H1 (cell line): ENCODE measurements around the gene USP20. TPM values are rescaled to one million over a fixed set of nuclear protein-coding genes. Genes with fewer than 3 reads are reported as not detected.

Source experiments
- CHD2 ChIP-seq: IDR thresholded peaks from 2 replicates; pipeline ENCODE4 v1.6.1; 2012; ENCODE audit warnings: low read length, improper control_type of control experiment
- CTBP2 ChIP-seq: IDR thresholded peaks from 2 replicates; pipeline ENCODE4 v1.7.0; 2011; ENCODE audit warnings: borderline replicate concordance, mild to moderate bottlenecking, moderate library complexity, mixed read lengths, low read length; ENCODE audit not compliant: insufficient read depth, insufficient read length
- GABPA ChIP-seq: IDR thresholded peaks from 2 replicates; pipeline ENCODE4 v1.6.1; 2011; ENCODE audit warnings: mild to moderate bottlenecking, low read length, moderate library complexity, borderline replicate concordance; ENCODE audit not compliant: insufficient read depth
- HDAC2 ChIP-seq, 2 experiments: fragments of 300-600 bp in 1 of 2; sonication (generic) in 1 of 2; IDR thresholded peaks; 2 replicates each; pipeline ENCODE4 v1.6.1; 2011 to 2012; ENCODE audit warnings: low read depth in 2 of 2, low read length in 2 of 2, mild to moderate bottlenecking in 2 of 2, moderate library complexity in 2 of 2, borderline replicate concordance in 1 of 2, inconsistent platforms in 1 of 2
- NANOG ChIP-seq: IDR thresholded peaks from 2 replicates; pipeline ENCODE4 v1.6.1; 2011; ENCODE audit warnings: low read length, low read depth, mild to moderate bottlenecking, inconsistent platforms; ENCODE audit not compliant: insufficient read depth, poor library complexity, severe bottlenecking
- SP4 ChIP-seq: IDR thresholded peaks from 2 replicates; pipeline ENCODE4 v1.6.1; 2012; ENCODE audit warnings: low read length, inconsistent platforms
- SUZ12 ChIP-seq: fragments of 200-600 bp; sonication (generic); IDR thresholded peaks from 2 replicates; pipeline ENCODE4 v1.6.1; 2012; ENCODE audit warnings: mild to moderate bottlenecking, inconsistent platforms, low read length, moderate library complexity, mixed read lengths
- TBP ChIP-seq: IDR thresholded peaks from 2 replicates; pipeline ENCODE4 v1.6.1; 2011; ENCODE audit warnings: low read depth, low read length, improper control_type of control experiment
- polyA plus RNA-seq, 7 experiments: library from polyadenylated mRNA; depleted of rRNA in 3 of 7; stranded (reverse) in 5 of 7; unstranded in 2 of 7; fragments of >200 nt in 5 of 7; fragments of 200-250 nt in 2 of 7; gene quantifications; 1 replicate in 5 of 7; 2 replicates in 1 of 7; 4 replicates in 1 of 7; pipeline versions ENCODE4 v1.2.1 to v1.2.3, GENCODE V29; 2011 to 2013; ENCODE audit warnings: missing spikeins in 2 of 7, mixed read lengths in 2 of 7
- total RNA-seq: library from RNA; stranded (reverse); fragmentation: NEBNext Ultra II Directional; extraction: Animal tissue kit (Norgen Biotek cat#: 25700); gene quantifications from 2 replicates; pipeline ENCODE4 v1.2.1, GENCODE V29; 2021
- TF ChIP-seq, protein P1 (sequence below): fragments of 300-600 bp; sonication (generic); IDR thresholded peaks from 2 replicates; pipeline ENCODE4 v1.7.1; 2012; ENCODE audit warnings: low read length, moderate library complexity, mild to moderate bottlenecking, inconsistent platforms; ENCODE audit not compliant: insufficient replicate concordance
- TF ChIP-seq, protein P2 (sequence below): IDR thresholded peaks from 2 replicates; pipeline ENCODE4 v1.6.1; 2011; ENCODE audit warnings: low read length, improper control_type of control experiment

USP20 gene
- total and polyA plus RNA-seq, 2 of the 8 experiments (the other 6 are each of a cell fraction or from before 2014, with no cell fraction given) = 13.4 to 23.0 TPM

GRCh38 chr9:129897263-129897662, 62.0 kb downstream of the USP20 start (continued):
- TF ChIP-seq, protein P1, sequence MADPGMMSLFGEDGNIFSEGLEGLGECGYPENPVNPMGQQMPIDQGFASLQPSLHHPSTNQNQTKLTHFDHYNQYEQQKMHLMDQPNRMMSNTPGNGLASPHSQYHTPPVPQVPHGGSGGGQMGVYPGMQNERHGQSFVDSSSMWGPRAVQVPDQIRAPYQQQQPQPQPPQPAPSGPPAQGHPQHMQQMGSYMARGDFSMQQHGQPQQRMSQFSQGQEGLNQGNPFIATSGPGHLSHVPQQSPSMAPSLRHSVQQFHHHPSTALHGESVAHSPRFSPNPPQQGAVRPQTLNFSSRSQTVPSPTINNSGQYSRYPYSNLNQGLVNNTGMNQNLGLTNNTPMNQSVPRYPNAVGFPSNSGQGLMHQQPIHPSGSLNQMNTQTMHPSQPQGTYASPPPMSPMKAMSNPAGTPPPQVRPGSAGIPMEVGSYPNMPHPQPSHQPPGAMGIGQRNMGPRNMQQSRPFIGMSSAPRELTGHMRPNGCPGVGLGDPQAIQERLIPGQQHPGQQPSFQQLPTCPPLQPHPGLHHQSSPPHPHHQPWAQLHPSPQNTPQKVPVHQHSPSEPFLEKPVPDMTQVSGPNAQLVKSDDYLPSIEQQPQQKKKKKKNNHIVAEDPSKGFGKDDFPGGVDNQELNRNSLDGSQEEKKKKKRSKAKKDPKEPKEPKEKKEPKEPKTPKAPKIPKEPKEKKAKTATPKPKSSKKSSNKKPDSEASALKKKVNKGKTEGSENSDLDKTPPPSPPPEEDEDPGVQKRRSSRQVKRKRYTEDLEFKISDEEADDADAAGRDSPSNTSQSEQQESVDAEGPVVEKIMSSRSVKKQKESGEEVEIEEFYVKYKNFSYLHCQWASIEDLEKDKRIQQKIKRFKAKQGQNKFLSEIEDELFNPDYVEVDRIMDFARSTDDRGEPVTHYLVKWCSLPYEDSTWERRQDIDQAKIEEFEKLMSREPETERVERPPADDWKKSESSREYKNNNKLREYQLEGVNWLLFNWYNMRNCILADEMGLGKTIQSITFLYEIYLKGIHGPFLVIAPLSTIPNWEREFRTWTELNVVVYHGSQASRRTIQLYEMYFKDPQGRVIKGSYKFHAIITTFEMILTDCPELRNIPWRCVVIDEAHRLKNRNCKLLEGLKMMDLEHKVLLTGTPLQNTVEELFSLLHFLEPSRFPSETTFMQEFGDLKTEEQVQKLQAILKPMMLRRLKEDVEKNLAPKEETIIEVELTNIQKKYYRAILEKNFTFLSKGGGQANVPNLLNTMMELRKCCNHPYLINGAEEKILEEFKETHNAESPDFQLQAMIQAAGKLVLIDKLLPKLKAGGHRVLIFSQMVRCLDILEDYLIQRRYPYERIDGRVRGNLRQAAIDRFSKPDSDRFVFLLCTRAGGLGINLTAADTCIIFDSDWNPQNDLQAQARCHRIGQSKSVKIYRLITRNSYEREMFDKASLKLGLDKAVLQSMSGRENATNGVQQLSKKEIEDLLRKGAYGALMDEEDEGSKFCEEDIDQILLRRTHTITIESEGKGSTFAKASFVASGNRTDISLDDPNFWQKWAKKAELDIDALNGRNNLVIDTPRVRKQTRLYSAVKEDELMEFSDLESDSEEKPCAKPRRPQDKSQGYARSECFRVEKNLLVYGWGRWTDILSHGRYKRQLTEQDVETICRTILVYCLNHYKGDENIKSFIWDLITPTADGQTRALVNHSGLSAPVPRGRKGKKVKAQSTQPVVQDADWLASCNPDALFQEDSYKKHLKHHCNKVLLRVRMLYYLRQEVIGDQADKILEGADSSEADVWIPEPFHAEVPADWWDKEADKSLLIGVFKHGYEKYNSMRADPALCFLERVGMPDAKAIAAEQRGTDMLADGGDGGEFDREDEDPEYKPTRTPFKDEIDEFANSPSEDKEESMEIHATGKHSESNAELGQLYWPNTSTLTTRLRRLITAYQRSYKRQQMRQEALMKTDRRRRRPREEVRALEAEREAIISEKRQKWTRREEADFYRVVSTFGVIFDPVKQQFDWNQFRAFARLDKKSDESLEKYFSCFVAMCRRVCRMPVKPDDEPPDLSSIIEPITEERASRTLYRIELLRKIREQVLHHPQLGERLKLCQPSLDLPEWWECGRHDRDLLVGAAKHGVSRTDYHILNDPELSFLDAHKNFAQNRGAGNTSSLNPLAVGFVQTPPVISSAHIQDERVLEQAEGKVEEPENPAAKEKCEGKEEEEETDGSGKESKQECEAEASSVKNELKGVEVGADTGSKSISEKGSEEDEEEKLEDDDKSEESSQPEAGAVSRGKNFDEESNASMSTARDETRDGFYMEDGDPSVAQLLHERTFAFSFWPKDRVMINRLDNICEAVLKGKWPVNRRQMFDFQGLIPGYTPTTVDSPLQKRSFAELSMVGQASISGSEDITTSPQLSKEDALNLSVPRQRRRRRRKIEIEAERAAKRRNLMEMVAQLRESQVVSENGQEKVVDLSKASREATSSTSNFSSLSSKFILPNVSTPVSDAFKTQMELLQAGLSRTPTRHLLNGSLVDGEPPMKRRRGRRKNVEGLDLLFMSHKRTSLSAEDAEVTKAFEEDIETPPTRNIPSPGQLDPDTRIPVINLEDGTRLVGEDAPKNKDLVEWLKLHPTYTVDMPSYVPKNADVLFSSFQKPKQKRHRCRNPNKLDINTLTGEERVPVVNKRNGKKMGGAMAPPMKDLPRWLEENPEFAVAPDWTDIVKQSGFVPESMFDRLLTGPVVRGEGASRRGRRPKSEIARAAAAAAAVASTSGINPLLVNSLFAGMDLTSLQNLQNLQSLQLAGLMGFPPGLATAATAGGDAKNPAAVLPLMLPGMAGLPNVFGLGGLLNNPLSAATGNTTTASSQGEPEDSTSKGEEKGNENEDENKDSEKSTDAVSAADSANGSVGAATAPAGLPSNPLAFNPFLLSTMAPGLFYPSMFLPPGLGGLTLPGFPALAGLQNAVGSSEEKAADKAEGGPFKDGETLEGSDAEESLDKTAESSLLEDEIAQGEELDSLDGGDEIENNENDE = no peak
- TF ChIP-seq SP4 (no peak), GABPA (no peak), CTBP2 (no peak), NANOG (no peak), TBP (no peak), SUZ12 (no peak), CHD2 (no peak), HDAC2 (IDR thresholded peaks at IDR 0.05; ENCODE audit: borderline replicate concordance in 1 of 2, low read depth in 2 of 2, low read length in 2 of 2) (no peak)
- TF ChIP-seq, protein P2, sequence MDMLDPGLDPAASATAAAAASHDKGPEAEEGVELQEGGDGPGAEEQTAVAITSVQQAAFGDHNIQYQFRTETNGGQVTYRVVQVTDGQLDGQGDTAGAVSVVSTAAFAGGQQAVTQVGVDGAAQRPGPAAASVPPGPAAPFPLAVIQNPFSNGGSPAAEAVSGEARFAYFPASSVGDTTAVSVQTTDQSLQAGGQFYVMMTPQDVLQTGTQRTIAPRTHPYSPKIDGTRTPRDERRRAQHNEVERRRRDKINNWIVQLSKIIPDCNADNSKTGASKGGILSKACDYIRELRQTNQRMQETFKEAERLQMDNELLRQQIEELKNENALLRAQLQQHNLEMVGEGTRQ = no peak
